ENCODE results near the gene FBN2. TPM values are rescaled to one million over a fixed set of nuclear protein-coding genes. Genes with fewer than 3 reads are reported as not detected.

Gene FBN2
- total RNA-seq, 4 donors from 2014 or later, result 0.40 to 3.3 (median 0.99) TPM

DNA sequence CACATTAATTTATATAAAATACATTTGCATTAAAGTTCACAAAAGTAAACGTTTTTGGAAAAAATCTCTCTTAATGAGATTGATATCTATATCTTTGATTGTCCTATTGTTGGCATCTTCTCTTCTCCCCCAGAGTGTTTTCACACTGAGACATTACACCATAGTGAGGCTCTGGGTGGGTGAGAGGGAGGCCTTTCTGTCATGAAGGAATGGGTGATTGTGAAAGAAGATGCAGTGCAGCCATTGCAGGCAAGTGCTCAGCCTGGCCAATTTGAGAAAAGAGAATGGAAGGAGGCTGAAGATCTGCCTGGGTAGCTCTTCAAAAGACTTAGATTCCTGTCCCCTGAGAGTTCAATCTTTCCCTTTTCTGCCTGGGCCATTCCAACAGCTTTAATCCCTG lies 313.7 kb downstream of the FBN2 start:
- H3K4me1 ChIP-seq, result no peaks in the 10 kb centered on the region
- H3K4me3 ChIP-seq, result no peak overlapping the region
- no peak for DNase-seq
- no peaks in the 10 kb centered on the region for H3K27me3 ChIP-seq
- no peaks in the 10 kb centered on the region for H3K36me3 ChIP-seq
- TF ChIP-seq, protein P1, sequence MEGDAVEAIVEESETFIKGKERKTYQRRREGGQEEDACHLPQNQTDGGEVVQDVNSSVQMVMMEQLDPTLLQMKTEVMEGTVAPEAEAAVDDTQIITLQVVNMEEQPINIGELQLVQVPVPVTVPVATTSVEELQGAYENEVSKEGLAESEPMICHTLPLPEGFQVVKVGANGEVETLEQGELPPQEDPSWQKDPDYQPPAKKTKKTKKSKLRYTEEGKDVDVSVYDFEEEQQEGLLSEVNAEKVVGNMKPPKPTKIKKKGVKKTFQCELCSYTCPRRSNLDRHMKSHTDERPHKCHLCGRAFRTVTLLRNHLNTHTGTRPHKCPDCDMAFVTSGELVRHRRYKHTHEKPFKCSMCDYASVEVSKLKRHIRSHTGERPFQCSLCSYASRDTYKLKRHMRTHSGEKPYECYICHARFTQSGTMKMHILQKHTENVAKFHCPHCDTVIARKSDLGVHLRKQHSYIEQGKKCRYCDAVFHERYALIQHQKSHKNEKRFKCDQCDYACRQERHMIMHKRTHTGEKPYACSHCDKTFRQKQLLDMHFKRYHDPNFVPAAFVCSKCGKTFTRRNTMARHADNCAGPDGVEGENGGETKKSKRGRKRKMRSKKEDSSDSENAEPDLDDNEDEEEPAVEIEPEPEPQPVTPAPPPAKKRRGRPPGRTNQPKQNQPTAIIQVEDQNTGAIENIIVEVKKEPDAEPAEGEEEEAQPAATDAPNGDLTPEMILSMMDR (IDR thresholded peaks at IDR 0.05), result no peak
- TF ChIP-seq POLR2A (IDR thresholded peaks at IDR 0.05), result no peak
- no peak overlapping the region for H3K27ac ChIP-seq
- no peaks in the 10 kb centered on the region for H3K9me3 ChIP-seq

DNA sequence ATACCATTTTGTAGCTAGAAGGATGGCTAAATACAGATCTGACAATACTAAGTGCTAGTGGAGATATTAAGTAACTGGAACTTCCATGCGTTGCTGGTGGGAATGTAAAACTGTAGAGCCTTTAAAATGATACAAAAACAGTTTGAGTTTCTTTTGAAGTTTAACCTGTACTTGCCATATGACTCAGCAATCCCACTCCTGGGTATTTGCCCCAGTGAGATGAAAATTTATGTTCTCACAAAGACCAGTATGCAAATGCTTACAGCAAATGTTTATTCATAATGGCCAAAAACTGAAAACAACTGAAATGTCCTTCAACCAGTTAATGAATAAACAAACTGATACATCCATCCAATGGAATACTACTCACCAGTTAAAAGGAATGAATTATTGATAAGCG lies 317.2 kb downstream of the FBN2 start:
- no peaks in the 10 kb centered on the region for H3K27me3 ChIP-seq
- H3K27ac ChIP-seq, result no peak overlapping the region
- H3K36me3 ChIP-seq, result no peaks in the 10 kb centered on the region
- H3K4me3 ChIP-seq, result no peak overlapping the region
- H3K4me1 ChIP-seq, result no peaks in the 10 kb centered on the region
- H3K9me3 ChIP-seq, result no peaks in the 10 kb centered on the region
- no peak for TF ChIP-seq POLR2A (IDR thresholded peaks at IDR 0.05)
- TF ChIP-seq, protein P1 (IDR thresholded peaks at IDR 0.05), result no peak
- DNase-seq, result no peak

DNA sequence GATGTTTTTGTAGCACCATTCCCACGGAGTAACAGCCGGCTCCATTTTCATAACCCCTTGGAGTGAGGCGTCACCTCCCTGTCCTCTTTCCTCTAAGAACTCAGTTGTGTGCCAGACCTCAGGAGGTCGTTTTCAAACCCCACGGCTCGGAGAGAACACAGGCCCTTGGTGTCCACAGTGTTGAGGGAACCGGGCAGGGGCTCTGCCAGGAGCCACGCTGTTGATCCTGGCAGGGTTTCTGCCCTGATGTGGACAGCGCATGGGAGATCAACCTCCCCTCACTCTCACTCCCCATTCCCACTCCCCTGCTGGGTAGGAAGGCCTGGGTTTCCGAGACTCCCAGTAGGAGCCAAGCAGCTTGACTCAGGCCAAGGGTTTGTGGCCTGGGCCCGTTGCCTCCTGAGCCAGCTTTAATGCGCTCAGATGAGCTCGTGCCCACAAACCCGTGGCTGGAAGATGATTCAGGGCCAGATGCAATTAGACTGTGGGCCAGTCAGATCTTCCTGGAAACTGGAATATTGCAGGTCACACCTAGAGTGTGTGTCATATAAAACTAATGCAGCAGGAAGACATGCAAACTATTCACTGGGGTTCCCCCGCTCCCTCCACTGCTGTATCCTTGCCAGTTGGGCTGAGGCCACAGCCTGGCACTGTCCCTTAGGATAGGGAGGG lies 321.0 kb downstream of the FBN2 start:
- no peaks in the 10 kb centered on the region for H3K4me1 ChIP-seq
- no peak for TF ChIP-seq POLR2A (IDR thresholded peaks at IDR 0.05)
- TF ChIP-seq, protein P1 (IDR thresholded peaks at IDR 0.05), result no peak
- H3K4me3 ChIP-seq, result no peak overlapping the region
- no peaks in the 10 kb centered on the region for H3K27me3 ChIP-seq
- H3K27ac ChIP-seq, result no peak overlapping the region
- no peaks in the 10 kb centered on the region for H3K9me3 ChIP-seq
- no peaks in the 10 kb centered on the region for H3K36me3 ChIP-seq
- DNase-seq, result no peak

DNA sequence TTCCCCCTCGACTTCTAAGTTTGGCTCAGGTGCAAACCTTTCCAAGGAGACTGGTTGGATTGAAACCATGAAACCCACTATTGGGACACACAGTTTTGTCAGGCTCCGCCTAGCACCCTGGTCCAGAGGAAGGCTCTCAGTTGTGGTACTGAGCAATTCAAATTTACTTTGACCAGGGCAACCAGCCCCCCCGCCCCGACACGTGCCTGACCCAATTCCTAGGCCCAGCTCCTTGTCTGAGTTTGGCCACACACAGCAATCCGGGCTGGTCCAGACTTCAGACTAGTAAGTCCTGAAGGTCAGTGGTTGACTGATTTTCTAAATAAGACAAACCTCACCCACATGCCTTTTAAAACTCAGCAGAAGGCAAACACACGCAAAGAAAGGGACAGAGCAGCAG lies 321.8 kb downstream of the FBN2 start:
- Histone ChIP-seq H3K9me3 (no peaks in the 10 kb centered on the region), H3K4me1 (no peaks in the 10 kb centered on the region), H3K36me3 (no peaks in the 10 kb centered on the region), H3K27ac (no peak overlapping the region), H3K4me3 (no peak overlapping the region), H3K27me3 (no peaks in the 10 kb centered on the region)
- no peak for DNase-seq
- TF ChIP-seq, protein P1 (IDR thresholded peaks at IDR 0.05), result no peak
- no peak for TF ChIP-seq POLR2A (IDR thresholded peaks at IDR 0.05)

DNA sequence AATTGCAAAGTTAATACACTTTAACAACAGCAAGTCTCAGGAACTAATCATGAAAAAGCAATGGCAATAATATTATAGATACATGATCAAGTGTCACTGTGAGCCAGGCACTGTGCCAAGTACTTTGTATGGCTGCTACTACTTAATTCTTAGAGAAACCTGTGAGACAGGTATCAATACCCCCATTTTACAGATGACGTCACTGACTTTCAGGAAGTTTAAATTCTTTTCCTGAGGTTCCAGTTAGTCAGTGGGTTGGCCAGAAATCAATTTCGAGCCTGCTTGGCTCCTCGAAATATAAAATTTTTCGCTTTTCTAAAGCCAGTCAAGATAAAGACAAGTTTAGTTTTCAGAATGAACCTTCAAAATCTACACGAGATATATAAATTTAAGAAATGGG lies 324.2 kb downstream of the FBN2 start:
- Histone ChIP-seq H3K9me3 (no peaks in the 10 kb centered on the region), H3K4me1 (no peaks in the 10 kb centered on the region), H3K4me3 (no peak overlapping the region), H3K27ac (no peak overlapping the region), H3K27me3 (no peaks in the 10 kb centered on the region), H3K36me3 (no peaks in the 10 kb centered on the region)
- TF ChIP-seq, protein P1 (IDR thresholded peaks at IDR 0.05), result no peak
- TF ChIP-seq POLR2A (IDR thresholded peaks at IDR 0.05), result no peak
- no peak for DNase-seq

DNA sequence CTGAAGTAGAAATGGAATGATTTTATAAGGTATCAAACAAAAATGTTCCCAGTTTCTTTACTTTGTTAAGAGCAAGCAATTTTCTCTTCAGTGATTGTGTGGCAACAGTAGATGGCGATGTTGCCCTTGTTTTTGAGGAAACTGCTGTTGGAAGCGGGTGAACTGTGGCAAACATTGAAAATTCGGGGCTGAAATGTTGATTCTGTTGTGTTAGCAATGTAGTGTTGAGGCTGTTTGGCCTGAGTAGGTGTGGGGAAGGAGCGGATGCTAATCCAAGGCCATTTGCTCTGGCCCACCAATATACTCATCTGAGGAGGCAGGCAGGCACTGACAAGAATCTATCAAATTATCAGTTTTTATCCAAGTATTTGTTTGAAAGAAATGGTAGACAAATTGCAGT lies 324.7 kb downstream of the FBN2 start:
- H3K36me3 ChIP-seq, result no peaks in the 10 kb centered on the region
- H3K4me1 ChIP-seq, result no peaks in the 10 kb centered on the region
- H3K27me3 ChIP-seq, result no peaks in the 10 kb centered on the region
- DNase-seq, result peak in 1 of 3 donors; percentile 59
- TF ChIP-seq, protein P1 (IDR thresholded peaks at IDR 0.05), result peak in 4 of 6 experiments; percentile 45 to 79 (median 76)
- TF ChIP-seq POLR2A (IDR thresholded peaks at IDR 0.05), result no peak
- no peak overlapping the region for H3K4me3 ChIP-seq
- no peaks in the 10 kb centered on the region for H3K9me3 ChIP-seq
- no peak overlapping the region for H3K27ac ChIP-seq

All from Peyer's patch (tissue), 4 donors.